ENCODE measurements around the gene ERCC4. TPM values are rescaled to one million over a fixed set of nuclear protein-coding genes. Genes with fewer than 3 reads are reported as not detected.

ERCC4 gene
- polyA plus RNA-seq, 3 donors, result 1.8 to 11.8 (median 5.9) TPM

DNA sequence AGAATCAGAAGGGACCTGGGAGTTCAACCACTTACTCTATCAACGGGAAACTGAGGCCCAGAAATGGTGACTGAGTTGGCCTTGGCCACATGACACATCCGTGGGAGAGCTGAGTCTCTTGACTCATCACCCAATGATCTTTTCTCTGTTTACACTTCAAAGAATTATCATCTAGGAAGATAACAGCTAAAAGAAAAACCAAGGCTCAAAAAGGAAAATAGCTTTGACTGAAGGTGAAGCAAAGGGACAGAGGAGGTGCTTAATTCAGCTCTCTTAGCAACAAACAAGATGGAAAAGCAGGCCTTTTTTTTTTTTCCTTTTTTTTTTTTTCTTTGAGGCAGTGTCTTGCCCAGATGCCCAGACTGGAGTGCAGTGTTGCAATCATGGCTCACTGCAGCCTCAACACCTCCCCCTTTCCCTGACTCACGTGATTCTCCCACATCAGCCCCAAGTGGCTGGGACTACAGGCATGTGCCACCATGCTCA lies 16.7 kb downstream of the ERCC4 start:
- Mint-ChIP-seq H3K4me1 (peaks cover 3% of the 10 kb centered on the region), H3K27ac (peak overlapping the region in 2 of 7 donors; percentile 13 to 72)
- WGBS (ENCODE audit: insufficient coverage), result no CpG with 5 or more reads among the region's 3 CpGs

DNA sequence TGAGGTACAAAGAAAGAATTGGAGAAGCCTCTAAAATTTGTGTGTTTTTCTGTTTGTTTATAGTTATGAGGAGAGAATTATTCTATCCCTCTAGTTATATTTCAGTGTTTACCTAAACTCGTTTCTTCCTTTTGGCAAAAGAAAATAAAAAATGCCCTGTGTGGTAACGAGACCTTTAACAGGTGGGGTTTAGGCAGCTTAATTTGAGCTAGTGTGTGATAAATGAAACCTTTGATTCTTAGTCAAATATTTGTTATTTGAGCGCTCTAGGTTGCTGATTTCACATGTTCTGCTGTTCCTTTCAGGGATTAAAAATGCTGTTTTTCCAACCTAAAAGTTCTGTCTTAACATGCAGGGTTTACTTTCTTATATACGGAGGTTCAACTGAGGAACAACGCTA lies 17.5 kb downstream of the ERCC4 start:
- no peak overlapping the region for H2AFZ ChIP-seq (ENCODE audit: insufficient read depth, low read depth, low read length, poor library complexity, severe bottlenecking)
- H3K36me3 ChIP-seq (replicated peaks in 1 of 2; ENCODE audit: control insufficient read depth in 1 of 2, insufficient read depth in 2 of 2, low read length in 2 of 2), result peaks cover 34 to 64% of the 10 kb centered on the region in 2 donors
- Mint-ChIP-seq H3K9me3 (peaks cover 0 to 3% (median 0%) of the 10 kb centered on the region in 7 donors), H3K27me3 (ENCODE audit: low read depth in 3 of 3) (peaks cover 0 to 2% (median 0%) of the 10 kb centered on the region in 3 donors), H3K4me1 (peaks cover 3% of the 10 kb centered on the region), H3K4me3 (no peak overlapping the region), H3K27ac (peak overlapping the region in 1 of 7 donors; percentile 13), H3K36me3 (peaks cover 58 to 62% of the 10 kb centered on the region in 2 donors)
- no peaks in the 10 kb centered on the region for H3K9me3 ChIP-seq (replicated peaks in 1 of 2; ENCODE audit: control insufficient read depth in 1 of 2, insufficient read depth in 1 of 2, low read length in 2 of 2)
- no peak overlapping the region for H3K27ac ChIP-seq (ENCODE audit: low read depth in 1 of 2, low read length in 2 of 2)
- no peaks in the 10 kb centered on the region for H3K79me2 ChIP-seq (ENCODE audit: insufficient read depth, low read length)
- H3K4me3 ChIP-seq (replicated peaks in 1 of 3; ENCODE audit: low read depth in 2 of 3, low read length in 3 of 3), result no peak overlapping the region
- H3K4me2 ChIP-seq (replicated peaks; ENCODE audit: extremely low read depth, low read length, poor library complexity, severe bottlenecking), result no peak overlapping the region
- TF ChIP-seq, protein P1, sequence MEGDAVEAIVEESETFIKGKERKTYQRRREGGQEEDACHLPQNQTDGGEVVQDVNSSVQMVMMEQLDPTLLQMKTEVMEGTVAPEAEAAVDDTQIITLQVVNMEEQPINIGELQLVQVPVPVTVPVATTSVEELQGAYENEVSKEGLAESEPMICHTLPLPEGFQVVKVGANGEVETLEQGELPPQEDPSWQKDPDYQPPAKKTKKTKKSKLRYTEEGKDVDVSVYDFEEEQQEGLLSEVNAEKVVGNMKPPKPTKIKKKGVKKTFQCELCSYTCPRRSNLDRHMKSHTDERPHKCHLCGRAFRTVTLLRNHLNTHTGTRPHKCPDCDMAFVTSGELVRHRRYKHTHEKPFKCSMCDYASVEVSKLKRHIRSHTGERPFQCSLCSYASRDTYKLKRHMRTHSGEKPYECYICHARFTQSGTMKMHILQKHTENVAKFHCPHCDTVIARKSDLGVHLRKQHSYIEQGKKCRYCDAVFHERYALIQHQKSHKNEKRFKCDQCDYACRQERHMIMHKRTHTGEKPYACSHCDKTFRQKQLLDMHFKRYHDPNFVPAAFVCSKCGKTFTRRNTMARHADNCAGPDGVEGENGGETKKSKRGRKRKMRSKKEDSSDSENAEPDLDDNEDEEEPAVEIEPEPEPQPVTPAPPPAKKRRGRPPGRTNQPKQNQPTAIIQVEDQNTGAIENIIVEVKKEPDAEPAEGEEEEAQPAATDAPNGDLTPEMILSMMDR (IDR thresholded peaks at IDR 0.05), result no peak
- WGBS (ENCODE audit: insufficient coverage), result 80% methylated on average over 1 of the region's 5 CpGs
- intact Hi-C loops (cut with micrococcal nuclease), result no loop called here
- H4K20me1 ChIP-seq (ENCODE audit: insufficient read depth, low read length), result no peaks in the 10 kb centered on the region
- H3K27me3 ChIP-seq (ENCODE audit: control insufficient read depth in 2 of 2, insufficient read depth in 2 of 2, low read length in 2 of 2), result no peaks in the 10 kb centered on the region
- no peak overlapping the region for H3K9ac ChIP-seq (ENCODE audit: insufficient read depth, low read length, poor library complexity, severe bottlenecking)
- no peaks in the 10 kb centered on the region for H3K4me1 ChIP-seq (ENCODE audit: control insufficient read depth in 1 of 2, insufficient read depth in 2 of 2, low read length in 2 of 2)
- DNase-seq, result no peak

More for the DNA sequence above, 16.7 kb downstream of the ERCC4 start:
- Histone ChIP-seq H2AFZ (ENCODE audit: insufficient read depth, low read depth, low read length, poor library complexity, severe bottlenecking) (no peak overlapping the region), H3K36me3 (replicated peaks in 1 of 2; ENCODE audit: control insufficient read depth in 1 of 2, insufficient read depth in 2 of 2, low read length in 2 of 2) (peaks cover 35 to 70% of the 10 kb centered on the region in 2 donors), H3K79me2 (ENCODE audit: insufficient read depth, low read length) (no peaks in the 10 kb centered on the region), H4K20me1 (ENCODE audit: insufficient read depth, low read length) (no peaks in the 10 kb centered on the region), H3K4me2 (replicated peaks; ENCODE audit: extremely low read depth, low read length, poor library complexity, severe bottlenecking) (no peak overlapping the region), H3K9ac (ENCODE audit: insufficient read depth, low read length, poor library complexity, severe bottlenecking) (no peak overlapping the region), H3K4me1 (ENCODE audit: control insufficient read depth in 1 of 2, insufficient read depth in 2 of 2, low read length in 2 of 2) (no peaks in the 10 kb centered on the region), H3K27ac (ENCODE audit: low read depth in 1 of 2, low read length in 2 of 2) (no peak overlapping the region), H3K9me3 (replicated peaks in 1 of 2; ENCODE audit: control insufficient read depth in 1 of 2, insufficient read depth in 1 of 2, low read length in 2 of 2) (no peaks in the 10 kb centered on the region), H3K27me3 (ENCODE audit: control insufficient read depth in 2 of 2, insufficient read depth in 2 of 2, low read length in 2 of 2) (no peaks in the 10 kb centered on the region), H3K4me3 (replicated peaks in 1 of 3; ENCODE audit: low read depth in 2 of 3, low read length in 3 of 3) (no peak overlapping the region)
- intact Hi-C loops (cut with micrococcal nuclease), result no loop called here
- TF ChIP-seq, protein P1 (IDR thresholded peaks at IDR 0.05), result no peak
- peaks cover 0 to 2% (median 0%) of the 10 kb centered on the region in 3 donors for H3K27me3 Mint-ChIP-seq (ENCODE audit: low read depth in 3 of 3)
- peaks cover 0 to 3% (median 0%) of the 10 kb centered on the region in 7 donors for H3K9me3 Mint-ChIP-seq
- peaks cover 65 to 70% of the 10 kb centered on the region in 2 donors for H3K36me3 Mint-ChIP-seq
- no peak overlapping the region for H3K4me3 Mint-ChIP-seq
- DNase-seq, result no peak
